ENCODE measurements around the gene TMEM80.

DNA sequence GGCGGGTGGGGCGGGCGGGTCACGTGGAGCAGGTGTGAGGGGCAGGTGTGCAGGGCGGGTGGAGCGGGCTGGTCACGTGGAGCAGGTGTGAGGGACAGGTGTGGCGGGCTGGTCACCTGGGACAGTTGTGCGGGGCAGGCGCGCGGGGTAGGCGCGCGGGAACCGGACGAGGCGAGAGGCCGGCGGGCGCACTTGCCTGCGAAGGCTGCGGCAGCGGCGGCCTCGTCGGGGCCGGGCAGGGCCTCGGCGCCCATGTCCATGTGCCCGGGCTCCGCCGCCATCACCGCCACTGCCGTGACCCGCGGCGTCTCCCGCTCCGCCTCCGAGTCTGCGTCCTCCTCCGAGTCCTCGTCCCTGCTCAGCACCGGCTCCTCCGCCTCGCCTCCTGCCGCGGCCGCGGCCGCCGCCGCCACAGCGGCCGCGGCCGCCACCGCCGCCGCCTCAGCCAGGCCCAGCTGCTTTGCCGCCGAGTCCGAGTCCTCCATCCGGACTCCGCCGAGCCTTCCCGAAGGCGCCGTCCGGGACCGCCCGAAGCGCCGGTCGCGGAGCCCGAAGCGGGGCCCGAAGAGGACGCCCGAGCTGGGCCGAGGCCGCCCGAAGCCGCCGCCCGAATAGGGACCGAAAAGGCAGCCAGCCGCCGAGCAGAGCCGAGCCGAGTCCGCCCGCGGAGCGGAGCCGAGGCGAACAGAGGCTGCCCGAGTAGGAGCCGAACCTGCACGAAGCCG, 891 bp upstream of the TMEM80 start, which contains the start of gene DEAF1:
- no peak for TF ChIP-seq CTCF (IDR thresholded peaks at IDR 0.05)
- TF ChIP-seq POLR2A (IDR thresholded peaks at IDR 0.05): no peak

All from lower leg skin (tissue), 3 donors.